RWPE2 (cell line): ENCODE measurements around the gene TMEM178B.

Source experiments
- ATAC-seq: fragments of 200-7000 bp; cut with Tn5 transposase; 3 replicates; pipeline ENCODE4 v1.9.1; 2021; ENCODE audit warnings: low read depth
- DNase-seq: peaks from one replicate; pipeline ENCODE4 v3.0.0-alpha.2; 2020; ENCODE audit warnings: low spot score
- H3K27ac ChIP-seq: fragments of 450-650 bp; 2 replicates; pipeline ENCODE4 v1.5.1; 2017; ENCODE audit warnings: mild to moderate bottlenecking; ENCODE audit not compliant: poor library complexity, severe bottlenecking
- H3K27me3 ChIP-seq: fragments of 250-450 bp; sonication (Bioruptor Pico); 2 replicates; pipeline ENCODE4 v1.5.1; 2021; ENCODE audit warnings: mild to moderate bottlenecking, moderate library complexity; ENCODE audit not compliant: insufficient read depth, poor library complexity, severe bottlenecking
- H3K36me3 ChIP-seq: fragments of 250-450 bp; sonication (Bioruptor Pico); 2 replicates; pipeline ENCODE4 v1.5.1; 2020; ENCODE audit warnings: low read depth, mild to moderate bottlenecking, moderate library complexity
- H3K4me1 ChIP-seq: fragments of 250-450 bp; sonication (Bioruptor Pico); 2 replicates; pipeline ENCODE4 v1.5.1; 2021; ENCODE audit warnings: mild to moderate bottlenecking, moderate library complexity; ENCODE audit not compliant: insufficient read depth, poor library complexity, severe bottlenecking
- H3K4me3 ChIP-seq: fragments of 250-450 bp; sonication (Bioruptor Pico); 2 replicates; pipeline ENCODE4 v1.5.1; 2021; ENCODE audit warnings: mild to moderate bottlenecking, moderate library complexity; ENCODE audit not compliant: severe bottlenecking
- H3K9me3 ChIP-seq: fragments of 250-450 bp; sonication (Bioruptor Pico); 2 replicates; pipeline ENCODE4 v1.5.1; 2021; ENCODE audit warnings: mild to moderate bottlenecking, moderate library complexity; ENCODE audit not compliant: severe bottlenecking
- CTCF ChIP-seq: fragments of 450-650 bp; IDR thresholded peaks from one replicate; pipeline ENCODE4 v1.5.1; 2017; ENCODE audit warnings: mild to moderate bottlenecking, moderate library complexity; ENCODE audit not compliant: poor library complexity, severe bottlenecking

The TMEM178B gene

GRCh38 chr7:141415999-141416398 lies 342.1 kb downstream of the TMEM178B start:
- ATAC-seq (no peak), DNase-seq (no peak)
- TF ChIP-seq CTCF: no peak
- Histone ChIP-seq H3K27ac (no peak overlapping the region), H3K4me1 (no peaks in the 10 kb centered on the region), H3K9me3 (no peaks in the 10 kb centered on the region), H3K27me3 (no peaks in the 10 kb centered on the region), H3K36me3 (no peaks in the 10 kb centered on the region), H3K4me3 (no peak overlapping the region)

GRCh38 chr7:141416650-141417270 lies 342.9 kb downstream of the TMEM178B start:
- DNase-seq (no peak), ATAC-seq (no peak)
- Histone ChIP-seq H3K36me3 (no peaks in the 10 kb centered on the region), H3K4me3 (no peak overlapping the region), H3K4me1 (no peaks in the 10 kb centered on the region), H3K27ac (no peak overlapping the region), H3K27me3 (no peaks in the 10 kb centered on the region), H3K9me3 (no peaks in the 10 kb centered on the region)
- TF ChIP-seq CTCF: no peak

- DNase-seq (no peak), ATAC-seq (no peak)
- H3K4me3 ChIP-seq: no peak overlapping the region
- H3K9me3 ChIP-seq: no peaks in the 10 kb centered on the region
- H3K4me1 ChIP-seq: no peaks in the 10 kb centered on the region
- TF ChIP-seq CTCF: no peak
- no peaks in the 10 kb centered on the region for H3K36me3 ChIP-seq
- H3K27ac ChIP-seq: no peak overlapping the region
- H3K27me3 ChIP-seq: no peaks in the 10 kb centered on the region
Measured at GRCh38 chr7:141417506-141417905, 343.6 kb downstream of the TMEM178B start.

- TF ChIP-seq CTCF: no peak
- Histone ChIP-seq H3K27ac (no peak overlapping the region), H3K36me3 (no peaks in the 10 kb centered on the region), H3K4me3 (no peak overlapping the region), H3K4me1 (no peaks in the 10 kb centered on the region), H3K9me3 (no peaks in the 10 kb centered on the region), H3K27me3 (no peaks in the 10 kb centered on the region)
- DNase-seq (no peak), ATAC-seq (no peak)
Measured at GRCh38 chr7:141418066-141418465, 344.2 kb downstream of the TMEM178B start.

- H3K4me1 ChIP-seq: no peaks in the 10 kb centered on the region
- no peak for ATAC-seq
- H3K4me3 ChIP-seq: no peak overlapping the region
- TF ChIP-seq CTCF: no peak
- no peak overlapping the region for H3K27ac ChIP-seq
- no peaks in the 10 kb centered on the region for H3K9me3 ChIP-seq
- no peak for DNase-seq
- no peaks in the 10 kb centered on the region for H3K27me3 ChIP-seq
- H3K36me3 ChIP-seq: no peaks in the 10 kb centered on the region
Measured at GRCh38 chr7:141421306-141421705, 347.4 kb downstream of the TMEM178B start.
